Fibroblast of lung (primary cell): ENCODE measurements around the gene PRODH.

Experiments
- EZH2 ChIP-seq: IDR thresholded peaks from 2 replicates; pipeline ENCODE4 v1.5.1; 2012; ENCODE audit warnings: low read length, control low read depth, mild to moderate bottlenecking; ENCODE audit errors: missing control alignments
- TF ChIP-seq, protein P1 (sequence below), 2 donors: IDR thresholded peaks in 1 of 2; conservative IDR thresholded peaks in 1 of 2; 1 replicate in 1 of 2; 2 replicates in 1 of 2; pipeline ENCODE4 v1.5.1; 2011 to 2012; ENCODE audit warnings: low read length in 2 of 2, control low read depth in 1 of 2, inconsistent platforms in 1 of 2, low read depth in 1 of 2, mild to moderate bottlenecking in 1 of 2

DNA sequence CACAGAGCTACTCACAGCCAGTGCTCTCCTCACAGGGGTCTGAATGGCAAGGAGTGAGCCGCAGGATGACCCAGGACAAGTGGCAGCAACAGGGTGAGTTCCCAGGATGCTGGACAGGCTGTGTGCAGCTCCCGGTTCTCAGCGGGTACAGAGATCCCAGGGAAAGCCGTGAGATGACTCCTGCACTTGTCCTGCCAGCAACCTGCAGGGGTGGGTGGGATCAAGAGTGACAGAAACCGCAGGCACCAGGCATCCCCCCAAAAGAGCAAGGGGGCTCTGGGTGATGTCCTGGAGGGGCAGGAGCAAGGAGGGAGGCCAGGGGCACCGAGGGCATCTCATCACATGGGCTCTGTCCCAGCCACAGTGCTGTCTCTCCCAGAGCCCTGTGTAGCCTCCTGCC, 15.9 kb upstream of the PRODH start:
- TF ChIP-seq, protein P1, sequence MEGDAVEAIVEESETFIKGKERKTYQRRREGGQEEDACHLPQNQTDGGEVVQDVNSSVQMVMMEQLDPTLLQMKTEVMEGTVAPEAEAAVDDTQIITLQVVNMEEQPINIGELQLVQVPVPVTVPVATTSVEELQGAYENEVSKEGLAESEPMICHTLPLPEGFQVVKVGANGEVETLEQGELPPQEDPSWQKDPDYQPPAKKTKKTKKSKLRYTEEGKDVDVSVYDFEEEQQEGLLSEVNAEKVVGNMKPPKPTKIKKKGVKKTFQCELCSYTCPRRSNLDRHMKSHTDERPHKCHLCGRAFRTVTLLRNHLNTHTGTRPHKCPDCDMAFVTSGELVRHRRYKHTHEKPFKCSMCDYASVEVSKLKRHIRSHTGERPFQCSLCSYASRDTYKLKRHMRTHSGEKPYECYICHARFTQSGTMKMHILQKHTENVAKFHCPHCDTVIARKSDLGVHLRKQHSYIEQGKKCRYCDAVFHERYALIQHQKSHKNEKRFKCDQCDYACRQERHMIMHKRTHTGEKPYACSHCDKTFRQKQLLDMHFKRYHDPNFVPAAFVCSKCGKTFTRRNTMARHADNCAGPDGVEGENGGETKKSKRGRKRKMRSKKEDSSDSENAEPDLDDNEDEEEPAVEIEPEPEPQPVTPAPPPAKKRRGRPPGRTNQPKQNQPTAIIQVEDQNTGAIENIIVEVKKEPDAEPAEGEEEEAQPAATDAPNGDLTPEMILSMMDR (conservative IDR thresholded peaks at IDR 0.05 in 1 of 2, IDR thresholded peaks at IDR 0.05 in 1 of 2; ENCODE audit: low read depth in 1 of 2, low read length in 2 of 2) = no peak
- no peak for TF ChIP-seq EZH2
